ENCODE measurements around the gene CHD1.

CHD1 gene

GRCh38 chr5:98816582-98817222, 112.1 kb downstream of the CHD1 start:
- DNase-seq (ENCODE audit: low read depth in 1 of 2, low spot score in 1 of 2), result no peak

DNA sequence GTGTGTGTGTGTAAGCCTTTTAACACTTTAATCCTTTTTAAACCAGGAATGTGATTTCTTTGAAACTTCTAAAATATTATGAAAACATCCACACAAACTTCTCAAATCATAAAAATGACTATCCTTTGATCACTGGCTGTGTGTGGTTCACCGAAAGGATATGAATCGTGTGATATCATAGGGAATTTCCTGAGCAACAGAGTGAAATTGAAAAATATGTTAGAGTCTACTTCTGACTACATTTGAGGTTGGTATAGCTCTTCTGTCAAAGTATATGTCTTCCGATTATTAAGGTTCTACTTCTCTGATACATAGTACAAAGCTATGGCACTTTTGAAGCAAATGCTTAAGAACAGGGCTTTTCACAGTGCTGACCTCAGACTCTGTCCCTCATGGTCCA, 115.1 kb downstream of the CHD1 start:
- DNase-seq (ENCODE audit: low read depth in 1 of 2, low spot score in 1 of 2), result no peak

GRCh38 chr5:98810206-98810605, 118.6 kb downstream of the CHD1 start:
- DNase-seq (ENCODE audit: low read depth in 1 of 2, low spot score in 1 of 2), result no peak

DNA sequence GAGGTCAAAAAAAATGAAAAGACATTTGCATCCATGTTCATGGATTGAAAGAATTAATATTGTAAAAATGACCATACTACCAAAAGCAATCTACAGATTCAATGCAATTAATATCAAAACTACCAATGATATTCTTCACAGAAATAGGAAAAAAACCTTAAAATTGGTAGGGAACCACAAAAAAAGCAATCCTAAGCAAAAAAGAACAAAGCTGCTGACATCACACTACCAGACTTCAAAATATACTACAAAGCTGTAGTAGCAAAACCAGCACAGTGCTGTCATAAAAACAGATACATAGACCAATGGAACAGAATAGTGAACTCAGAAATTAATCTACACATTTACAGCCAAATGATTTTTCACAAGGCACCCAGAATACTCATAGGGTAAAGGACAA, 121.0 kb downstream of the CHD1 start:
- DNase-seq (ENCODE audit: low read depth in 1 of 2, low spot score in 1 of 2), result no peak

DNA sequence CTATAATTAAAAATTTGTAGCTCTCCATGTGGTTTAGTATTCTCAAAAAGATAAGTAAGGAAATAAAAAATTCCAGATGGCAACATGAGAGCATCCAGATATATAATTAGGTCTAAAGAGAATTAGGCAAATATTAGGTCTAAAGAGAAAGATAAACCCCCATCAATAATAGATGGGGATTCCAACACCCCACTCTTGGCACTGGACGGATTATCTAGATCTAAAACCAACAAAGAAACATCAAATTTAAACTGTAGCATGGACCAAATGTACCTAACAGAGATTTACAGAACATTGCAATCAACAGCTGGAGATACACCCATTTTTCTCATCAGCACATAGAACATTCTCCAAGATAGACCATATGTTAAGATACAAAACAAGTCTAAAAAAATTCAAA, 123.7 kb downstream of the CHD1 start:
- DNase-seq (ENCODE audit: low read depth in 1 of 2, low spot score in 1 of 2), result no peak

GRCh38 chr5:98804066-98804465, 124.7 kb downstream of the CHD1 start:
- no peak for DNase-seq (ENCODE audit: low read depth in 1 of 2, low spot score in 1 of 2)
